ENCODE measurements around the gene GFRA4.

GRCh38 chr20:3655131-3655405 is 8.1 kb downstream of the GFRA4 start:
- TF ChIP-seq TAF1 (IDR thresholded peaks at IDR 0.05; ENCODE audit: low read depth) (no peak), REST (IDR thresholded peaks at IDR 0.05; ENCODE audit: low read depth) (no peak), RAD21 (IDR thresholded peaks at IDR 0.05; ENCODE audit: low read depth) (no peak), MAX (IDR thresholded peaks at IDR 0.05) (no peak), CREB1 (IDR thresholded peaks at IDR 0.05; ENCODE audit: low read depth) (no peak), EP300 (IDR thresholded peaks at IDR 0.05; ENCODE audit: borderline replicate concordance) (no peak), FOXM1 (IDR thresholded peaks at IDR 0.05; ENCODE audit: borderline replicate concordance, low read depth) (no peak), TEAD4 (IDR thresholded peaks at IDR 0.05) (no peak), EGR1 (IDR thresholded peaks at IDR 0.05) (no peak), YY1 (IDR thresholded peaks at IDR 0.05; ENCODE audit: low read depth) (no peak), CEBPB (IDR thresholded peaks at IDR 0.05) (no peak)
